ENCODE data around the gene PER1. TPM values are rescaled to one million over a fixed set of nuclear protein-coding genes. Genes with fewer than 3 reads are reported as not detected.
A peak's percentile ranks its signal among the peaks of the same experiment; 100 is the strongest.

PER1 gene
- total and polyA plus RNA-seq, 2 donors from 2014 or later, result 25.2 to 161 TPM

GRCh38 chr17:8104911-8105310, 47.3 kb downstream of the PER1 start:
- DNase-seq, result no peak
- Histone ChIP-seq H3K4me3 (ENCODE audit: low read length in 3 of 3) (no peak overlapping the region), H3K9me3 (ENCODE audit: control insufficient read depth in 2 of 3, insufficient read depth in 1 of 3, low read length in 3 of 3) (no peaks in the 10 kb centered on the region), H3K27ac (ENCODE audit: low read depth in 2 of 2, low read length in 2 of 2) (no peak overlapping the region), H3K9ac (ENCODE audit: low read length in 3 of 3) (no peak overlapping the region), H3K36me3 (ENCODE audit: control insufficient read depth in 2 of 3, insufficient read depth in 3 of 3, low read length in 3 of 3) (no peaks in the 10 kb centered on the region), H3K27me3 (ENCODE audit: control insufficient read depth, insufficient read depth, low read length) (no peaks in the 10 kb centered on the region), H3K4me1 (ENCODE audit: control insufficient read depth in 2 of 3, insufficient read depth in 2 of 3, low read depth in 1 of 3, low read length in 3 of 3) (peaks cover 0 to 2% (median 0%) of the 10 kb centered on the region in 3 donors)
- intact Hi-C loops (cut with DNase I), result no loop called here
- no peak for TF ChIP-seq CTCF (IDR thresholded peaks at IDR 0.05; ENCODE audit: borderline replicate concordance, extremely low read depth, insufficient read depth)
- no peak for FAIRE-seq

DNA sequence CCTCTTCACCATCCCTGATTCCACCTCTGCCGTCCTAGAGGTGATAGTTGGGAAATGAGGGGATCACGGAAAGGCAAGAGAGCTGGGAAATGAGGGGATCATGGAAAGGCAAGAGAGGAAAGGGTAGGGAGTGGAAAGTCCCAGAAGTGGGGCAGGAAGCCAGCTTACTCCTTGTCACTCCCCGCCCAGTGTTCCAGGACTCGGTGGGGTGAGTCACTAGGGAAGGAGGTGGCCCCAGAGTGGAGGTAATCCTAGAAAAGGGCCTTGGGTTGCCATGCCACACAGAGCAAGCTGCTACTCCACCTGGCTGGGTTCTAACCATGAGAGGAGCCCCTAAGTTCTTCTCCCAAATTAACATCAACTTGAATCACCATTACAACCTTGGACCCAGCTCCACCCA, 48.7 kb downstream of the PER1 start:
- DNase-seq (no peak), FAIRE-seq (no peak)
- H3K9ac ChIP-seq (ENCODE audit: low read length in 3 of 3), result no peak overlapping the region

GRCh38 chr17:8101721-8102120, 50.5 kb downstream of the PER1 start:
- no peak overlapping the region for H3K9ac ChIP-seq (ENCODE audit: low read length in 3 of 3)

More for the DNA sequence above, 48.7 kb downstream of the PER1 start:
- Histone ChIP-seq H3K36me3 (ENCODE audit: control insufficient read depth in 2 of 3, insufficient read depth in 3 of 3, low read length in 3 of 3) (no peaks in the 10 kb centered on the region), H3K4me1 (ENCODE audit: control insufficient read depth in 2 of 3, insufficient read depth in 2 of 3, low read depth in 1 of 3, low read length in 3 of 3) (no peaks in the 10 kb centered on the region), H3K9me3 (ENCODE audit: control insufficient read depth in 2 of 3, insufficient read depth in 1 of 3, low read length in 3 of 3) (no peaks in the 10 kb centered on the region), H3K27ac (ENCODE audit: low read depth in 2 of 2, low read length in 2 of 2) (no peak overlapping the region), H3K4me3 (ENCODE audit: low read length in 3 of 3) (no peak overlapping the region), H3K27me3 (ENCODE audit: control insufficient read depth, insufficient read depth, low read length) (no peaks in the 10 kb centered on the region)
- no peak for TF ChIP-seq CTCF (IDR thresholded peaks at IDR 0.05; ENCODE audit: borderline replicate concordance, extremely low read depth, insufficient read depth)
- intact Hi-C loops (cut with DNase I), result no loop called here

More at GRCh38 chr17:8101721-8102120, 50.5 kb downstream of the PER1 start:
- Histone ChIP-seq H3K27ac (ENCODE audit: low read depth in 2 of 2, low read length in 2 of 2) (no peak overlapping the region), H3K4me1 (ENCODE audit: control insufficient read depth in 2 of 3, insufficient read depth in 2 of 3, low read depth in 1 of 3, low read length in 3 of 3) (no peaks in the 10 kb centered on the region), H3K27me3 (ENCODE audit: control insufficient read depth, insufficient read depth, low read length) (no peaks in the 10 kb centered on the region), H3K4me3 (ENCODE audit: low read length in 3 of 3) (no peak overlapping the region), H3K36me3 (ENCODE audit: control insufficient read depth in 2 of 3, insufficient read depth in 3 of 3, low read length in 3 of 3) (no peaks in the 10 kb centered on the region), H3K9me3 (ENCODE audit: control insufficient read depth in 2 of 3, insufficient read depth in 1 of 3, low read length in 3 of 3) (no peaks in the 10 kb centered on the region)
- no peak for TF ChIP-seq CTCF (IDR thresholded peaks at IDR 0.05; ENCODE audit: borderline replicate concordance, extremely low read depth, insufficient read depth)
- intact Hi-C loops (cut with DNase I), result no loop called here
- DNase-seq (peak in 2 of 5 donors; percentile 17 to 40), FAIRE-seq (no peak)
